Pancreas (tissue), 10 donors: ENCODE data around the gene FSTL3. TPM values are rescaled to one million over a fixed set of nuclear protein-coding genes. Genes with fewer than 3 reads are reported as not detected.

Source experiments
- ATAC-seq, 4 donors: fragments of 200-7000 bp; cut with Tn5 transposase; one replicate each; pipeline versions ENCODE4 v1.8.0 to v1.9.1; 2020; ENCODE audit warnings: mild to moderate bottlenecking in 4 of 4, moderate library complexity in 4 of 4
- DNase-seq, 6 donors: peaks; one replicate each; pipeline ENCODE4 v3.0.0-alpha.2; 2020
- FAIRE-seq: peaks from 2 replicates; lab custom pipeline; 2012; peaks lifted over from hg19 to GRCh38; lab: Jason Lieb, UNC
- H3K27ac ChIP-seq, 4 donors: fragments of 200-600 bp; sonication (generic); 1 replicate in 3 of 4; 2 replicates in 1 of 4; pipeline versions ENCODE4 v1.5.0 to v1.8.0; 2020
- H3K27me3 ChIP-seq, 4 donors: fragments of 200-600 bp; one replicate each; pipeline ENCODE4 v1.8.0; 2021
- H3K36me3 ChIP-seq, 3 donors: fragments of 200-600 bp; sonication (generic) in 1 of 3; one replicate each; pipeline versions ENCODE4 v1.5.0 to v1.8.0; 2020 to 2021
- H3K4me1 ChIP-seq, 3 donors: fragments of 200-600 bp; one replicate each; pipeline ENCODE4 v1.8.0; 2021
- H3K4me3 ChIP-seq, 4 donors: fragments of 200-600 bp; sonication (generic) in 2 of 4; one replicate each; pipeline versions ENCODE4 v1.5.0 to v1.8.0; 2020 to 2021
- H3K9me3 ChIP-seq, 4 donors: fragments of 200-600 bp; one replicate each; pipeline ENCODE4 v1.8.0; 2021
- WGBS, 2 donors: extraction: QIAGEN DNeasy Blood & Tissue Kit; methylation state at CpG; one replicate each; pipeline ENCODE4 v1.1.7; 2013; 5-methylcytosine and 5-hydroxymethylcytosine counted together
- intact Hi-C, 3 donors: fragments of 100-400 bp; cut with DNase I; formaldehyde crosslinking; loops; one replicate each; pipeline versions ENCODE4 v1.11.1 to v1.14.2; 2022
- polyA plus RNA-seq, 2 donors: library from polyadenylated mRNA; stranded (reverse); fragments of 200-250 nt; gene quantifications; one replicate each; pipeline ENCODE4 v1.2.3, GENCODE V29; 2013
- total RNA-seq, 6 donors: library from RNA; stranded (reverse); fragmentation: NEBNext Ultra II Directional in 4 of 6; extraction: Animal tissue kit (Norgen Biotek cat#: 25700) in 4 of 6; gene quantifications; one replicate each; pipeline versions ENCODE4 v1.2.1 to v1.2.4, GENCODE V29; 2021 to 2023
- TF ChIP-seq, protein P1 (sequence below), 4 donors: fragments of 200-600 bp; sonication (generic) in 3 of 4; IDR thresholded peaks; one replicate each; pipeline versions ENCODE4 v1.5.0 to v1.8.0; 2021; ENCODE audit warnings: antibody characterized with exemption in 4 of 4
- donor health status: healthy with polysubstance abuse.
- donor health status: DM: no; HTN: no; CAD: no; lungs with moderate emphysema.
- donor health status: DM: no; HTN: no; CAD: no.
- donor health status: control.
- donor health status: control.
- donor health status: Bipolar disorder and iron deficiency.
- donor health status: DM: yes; HTN: yes; CAD: no.
- donor health status: DM: no; HTN: no; CAD: no.
- donor health status: DM: no; HTN: no; CAD: no.
- donor health status: DM: yes; HTN: yes; CAD: no.

FSTL3 gene
- total and polyA plus RNA-seq, 8 donors = 6.6 to 148 (median 23.2) TPM

DNA sequence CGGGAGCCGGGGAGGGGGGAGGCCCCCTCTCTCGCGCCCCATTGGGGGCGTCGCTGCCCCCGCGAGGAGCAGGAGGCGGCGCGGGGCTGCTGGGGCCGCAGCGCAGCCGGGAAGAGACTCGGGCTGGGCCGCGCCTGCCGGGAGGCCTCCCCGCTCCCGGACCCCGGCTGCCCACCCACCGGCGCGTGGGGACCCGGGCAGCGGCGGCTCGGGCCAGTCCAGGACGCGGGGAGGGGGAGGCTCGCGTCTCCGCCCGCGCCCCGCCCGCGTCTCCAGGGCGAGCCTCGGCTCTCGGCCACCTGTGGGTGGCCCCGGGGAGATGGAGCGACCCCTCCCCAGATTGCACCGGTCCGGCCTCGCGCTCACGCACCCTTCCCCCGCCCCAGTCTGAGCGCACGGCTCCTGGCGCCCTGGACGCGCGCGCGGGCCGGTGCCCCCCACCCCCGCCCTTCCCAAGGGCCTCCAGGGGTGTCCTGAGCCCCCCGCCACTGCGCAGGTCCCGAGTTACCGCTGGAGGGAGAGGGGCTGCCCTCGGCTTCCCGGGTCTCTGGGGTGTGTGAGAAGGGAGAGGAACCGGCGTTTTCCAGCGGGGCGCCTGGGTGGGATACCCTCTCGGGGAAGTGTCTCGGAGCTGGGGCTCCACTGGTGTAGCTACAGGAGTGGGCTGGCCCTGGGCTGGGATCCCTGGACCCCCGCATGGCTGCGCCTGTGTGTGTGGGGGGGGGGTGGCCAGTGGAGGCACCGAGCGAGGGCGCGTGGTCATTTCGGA lies 33.2 kb downstream of the FSTL3 start:
- WGBS, 2 donors = 4 to 19% methylated on average over 28 to 76 of the region's 78 CpGs
- Histone ChIP-seq H3K27ac (no peak overlapping the region), H3K27me3 (no peaks in the 10 kb centered on the region), H3K4me1 (no peaks in the 10 kb centered on the region), H3K9me3 (no peaks in the 10 kb centered on the region), H3K4me3 (peak overlapping the region; percentile 15 to 47 (median 34)), H3K36me3 (no peaks in the 10 kb centered on the region)
- peak in 1 of 4 donors; percentile 6 for ATAC-seq
- DNase-seq = no peak
- no peak for FAIRE-seq
- TF ChIP-seq, protein P1, sequence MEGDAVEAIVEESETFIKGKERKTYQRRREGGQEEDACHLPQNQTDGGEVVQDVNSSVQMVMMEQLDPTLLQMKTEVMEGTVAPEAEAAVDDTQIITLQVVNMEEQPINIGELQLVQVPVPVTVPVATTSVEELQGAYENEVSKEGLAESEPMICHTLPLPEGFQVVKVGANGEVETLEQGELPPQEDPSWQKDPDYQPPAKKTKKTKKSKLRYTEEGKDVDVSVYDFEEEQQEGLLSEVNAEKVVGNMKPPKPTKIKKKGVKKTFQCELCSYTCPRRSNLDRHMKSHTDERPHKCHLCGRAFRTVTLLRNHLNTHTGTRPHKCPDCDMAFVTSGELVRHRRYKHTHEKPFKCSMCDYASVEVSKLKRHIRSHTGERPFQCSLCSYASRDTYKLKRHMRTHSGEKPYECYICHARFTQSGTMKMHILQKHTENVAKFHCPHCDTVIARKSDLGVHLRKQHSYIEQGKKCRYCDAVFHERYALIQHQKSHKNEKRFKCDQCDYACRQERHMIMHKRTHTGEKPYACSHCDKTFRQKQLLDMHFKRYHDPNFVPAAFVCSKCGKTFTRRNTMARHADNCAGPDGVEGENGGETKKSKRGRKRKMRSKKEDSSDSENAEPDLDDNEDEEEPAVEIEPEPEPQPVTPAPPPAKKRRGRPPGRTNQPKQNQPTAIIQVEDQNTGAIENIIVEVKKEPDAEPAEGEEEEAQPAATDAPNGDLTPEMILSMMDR (IDR thresholded peaks at IDR 0.05) = no peak
- intact Hi-C loops = no loop called here

GRCh38 chr19:709965-710571 lies 33.9 kb downstream of the FSTL3 start:
- WGBS, 2 donors = 32 to 49% methylated on average over 25 to 27 of the region's 27 CpGs
- DNase-seq = no peak
- peak overlapping the region in 3 of 4 donors; percentile 26 to 47 (median 43) for H3K4me3 ChIP-seq
- no peak overlapping the region for H3K27ac ChIP-seq
- no peaks in the 10 kb centered on the region for H3K36me3 ChIP-seq
- no peaks in the 10 kb centered on the region for H3K9me3 ChIP-seq
- FAIRE-seq = no peak
- no peaks in the 10 kb centered on the region for H3K4me1 ChIP-seq
- TF ChIP-seq, protein P1 (IDR thresholded peaks at IDR 0.05) = no peak
- intact Hi-C loops = no loop called here
- ATAC-seq = peak in 2 of 4 donors; percentile 8 to 13
- H3K27me3 ChIP-seq = no peaks in the 10 kb centered on the region

- intact Hi-C loops = no loop called here
- Histone ChIP-seq H3K4me1 (no peaks in the 10 kb centered on the region), H3K9me3 (no peaks in the 10 kb centered on the region), H3K27ac (no peak overlapping the region), H3K36me3 (no peaks in the 10 kb centered on the region), H3K27me3 (no peaks in the 10 kb centered on the region), H3K4me3 (no peak overlapping the region)
- TF ChIP-seq, protein P1 (IDR thresholded peaks at IDR 0.05) = no peak
- no peak for FAIRE-seq
- 67 to 70% methylated on average over 21 of the region's 21 CpGs for WGBS, 2 donors
- ATAC-seq = no peak
- no peak for DNase-seq
Observed at GRCh38 chr19:710767-711166, 34.6 kb downstream of the FSTL3 start.

DNA sequence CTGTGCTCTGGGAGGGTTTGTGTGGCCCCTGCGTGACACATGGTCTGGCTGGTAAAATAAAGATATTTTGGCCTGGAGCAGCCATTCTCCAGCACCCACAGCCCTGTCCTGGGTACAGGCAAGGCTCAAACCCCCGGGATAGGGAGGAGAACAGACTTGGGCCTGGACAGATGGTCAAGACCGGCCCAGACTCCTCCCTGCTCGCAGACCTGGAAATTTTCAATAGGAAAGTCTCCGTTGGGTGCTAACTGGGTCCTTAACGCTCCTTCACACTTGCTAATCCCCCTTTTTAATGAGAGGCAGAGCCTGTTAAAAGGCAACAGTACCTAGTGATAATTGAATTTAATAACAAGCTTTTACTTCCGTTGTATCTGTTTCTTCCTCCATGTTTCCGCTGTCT lies 35.1 kb downstream of the FSTL3 start:
- H3K4me3 ChIP-seq = no peak overlapping the region

More for the DNA sequence above, 35.1 kb downstream of the FSTL3 start:
- intact Hi-C loops = no loop called here
- ATAC-seq = no peak
- no peak for FAIRE-seq
- Histone ChIP-seq H3K36me3 (no peaks in the 10 kb centered on the region), H3K4me1 (no peaks in the 10 kb centered on the region), H3K9me3 (no peaks in the 10 kb centered on the region), H3K27ac (no peak overlapping the region), H3K27me3 (no peaks in the 10 kb centered on the region)
- WGBS, 2 donors = 68 to 75% methylated on average over 8 of the region's 8 CpGs
- TF ChIP-seq, protein P1 (IDR thresholded peaks at IDR 0.05) = no peak
- DNase-seq = no peak
